ENCODE data around the gene SEMA3C. TPM values are rescaled to one million over a fixed set of nuclear protein-coding genes. Genes with fewer than 3 reads are reported as not detected.

SEMA3C gene
- total and polyA plus RNA-seq, 4 experiments from 2014 or later = 0.47 to 0.50 TPM; not detected in 2

DNA sequence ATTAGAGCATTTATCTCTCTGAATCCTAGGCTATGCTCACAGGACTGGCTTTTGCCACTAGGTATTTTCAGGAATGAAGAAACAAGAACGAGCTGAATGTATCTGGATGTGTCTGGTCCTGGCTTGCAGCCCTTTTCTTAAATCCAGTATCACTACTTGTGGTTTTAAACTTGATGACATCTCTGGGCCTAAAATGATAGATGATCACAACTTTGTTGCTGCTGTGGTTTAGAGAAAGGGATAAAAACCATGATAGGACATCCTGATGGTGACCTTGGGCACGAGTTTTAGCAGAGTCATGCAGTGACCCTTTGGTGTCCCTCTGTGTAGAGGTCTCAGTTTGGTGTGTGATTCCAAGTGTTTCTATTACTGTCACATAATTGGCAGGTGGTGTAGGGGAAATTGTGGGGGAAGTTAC is 31.7 kb upstream of the SEMA3C start:
- Histone ChIP-seq H3K27me3 (ENCODE audit: insufficient read depth, low read length) (no peaks in the 10 kb centered on the region), H3K9me3 (ENCODE audit: control insufficient read depth in 1 of 2, low read length in 2 of 2) (no peaks in the 10 kb centered on the region), H3K27ac (ENCODE audit: low read depth, low read length) (no peak overlapping the region), H3K36me3 (ENCODE audit: insufficient read depth, low read length) (no peaks in the 10 kb centered on the region), H3K4me3 (ENCODE audit: low read length in 2 of 2) (no peak overlapping the region), H3K4me1 (ENCODE audit: insufficient read depth, low read length) (no peaks in the 10 kb centered on the region)
- H3K27ac Mint-ChIP-seq = no peak overlapping the region
- H3K27me3 Mint-ChIP-seq = no peaks in the 10 kb centered on the region
- no peaks in the 10 kb centered on the region for H3K36me3 Mint-ChIP-seq
- no peak for DNase-seq
- H3K4me1 Mint-ChIP-seq = no peaks in the 10 kb centered on the region
- POLR2A ChIA-PET (ENCODE audit: partially characterized antibody) = no interaction called here
- intact Hi-C loops (cut with micrococcal nuclease) = no loop called here
- H3K9me3 Mint-ChIP-seq = peaks cover 0 to 11% (median 5%) of the 10 kb centered on the region in 8 donors
- no peak overlapping the region for H3K4me3 Mint-ChIP-seq
- CTCF ChIA-PET (ENCODE audit: partially characterized antibody) = no interaction called here

DNA sequence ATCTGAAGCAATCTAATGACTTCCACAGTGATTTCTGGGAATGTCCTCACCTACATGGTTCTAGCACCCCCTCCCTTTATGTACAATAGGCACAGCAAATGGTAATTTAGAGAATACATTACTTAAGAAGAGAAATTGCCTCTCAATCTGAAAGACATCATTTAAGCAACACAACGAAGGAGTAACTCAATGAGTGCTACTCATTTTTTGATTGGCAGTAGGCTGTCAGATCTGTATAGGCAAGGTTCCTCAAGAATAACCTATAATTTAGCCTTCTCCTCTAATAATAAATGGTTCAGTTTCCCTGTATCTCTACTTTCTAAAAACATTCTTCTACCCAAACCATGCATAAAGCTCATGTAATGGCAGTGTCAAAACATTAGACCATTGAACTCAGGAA is 30.6 kb upstream of the SEMA3C start:
- H3K36me3 Mint-ChIP-seq = no peaks in the 10 kb centered on the region
- no peaks in the 10 kb centered on the region for H3K27me3 Mint-ChIP-seq
- no peak overlapping the region for H3K4me3 Mint-ChIP-seq
- H3K9me3 Mint-ChIP-seq = peaks cover 0 to 10% (median 6%) of the 10 kb centered on the region in 8 donors
- H3K4me1 Mint-ChIP-seq = no peaks in the 10 kb centered on the region
- no peak for DNase-seq
- H3K27me3 ChIP-seq (ENCODE audit: insufficient read depth, low read length) = no peaks in the 10 kb centered on the region
- no peaks in the 10 kb centered on the region for H3K9me3 ChIP-seq (ENCODE audit: control insufficient read depth in 1 of 2, low read length in 2 of 2)
- ChIA-PET CTCF (ENCODE audit: partially characterized antibody) (no interaction called here), POLR2A (ENCODE audit: partially characterized antibody) (no interaction called here)
- intact Hi-C loops (cut with micrococcal nuclease) = no loop called here
- no peaks in the 10 kb centered on the region for H3K36me3 ChIP-seq (ENCODE audit: insufficient read depth, low read length)
- no peak overlapping the region for H3K27ac Mint-ChIP-seq
- H3K27ac ChIP-seq (ENCODE audit: low read depth, low read length) = no peak overlapping the region
- no peak overlapping the region for H3K4me3 ChIP-seq (ENCODE audit: low read length in 2 of 2)
- H3K4me1 ChIP-seq (ENCODE audit: insufficient read depth, low read length) = no peaks in the 10 kb centered on the region

DNA sequence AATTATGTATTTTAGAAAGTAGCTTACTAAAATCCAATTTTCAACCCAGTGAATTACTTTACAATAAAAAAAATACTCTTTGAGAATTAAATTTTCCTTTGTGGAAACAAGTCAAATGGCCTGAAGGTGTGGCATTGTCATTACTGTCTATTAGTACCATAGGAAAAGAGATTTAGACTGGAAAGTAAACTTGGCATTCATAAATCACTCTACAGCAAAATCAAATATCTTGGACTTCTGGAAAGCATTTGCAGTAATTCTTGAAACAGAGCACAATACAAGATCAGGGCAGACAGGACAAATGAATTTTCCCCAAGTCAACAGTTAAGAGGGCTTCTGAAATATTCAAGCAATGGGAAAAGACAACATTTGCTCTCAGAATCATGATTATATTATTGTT is 28.0 kb upstream of the SEMA3C start:
- Mint-ChIP-seq H3K4me3 (no peak overlapping the region), H3K4me1 (no peaks in the 10 kb centered on the region), H3K27ac (no peak overlapping the region), H3K9me3 (peaks cover 0 to 12% (median 7%) of the 10 kb centered on the region in 8 donors), H3K27me3 (no peaks in the 10 kb centered on the region), H3K36me3 (no peaks in the 10 kb centered on the region)
- Histone ChIP-seq H3K9me3 (ENCODE audit: control insufficient read depth in 1 of 2, low read length in 2 of 2) (no peaks in the 10 kb centered on the region), H3K4me3 (ENCODE audit: low read length in 2 of 2) (no peak overlapping the region), H3K4me1 (ENCODE audit: insufficient read depth, low read length) (no peaks in the 10 kb centered on the region), H3K27me3 (ENCODE audit: insufficient read depth, low read length) (no peaks in the 10 kb centered on the region), H3K36me3 (ENCODE audit: insufficient read depth, low read length) (no peaks in the 10 kb centered on the region), H3K27ac (ENCODE audit: low read depth, low read length) (no peak overlapping the region)
- no peak for DNase-seq
- intact Hi-C loops (cut with micrococcal nuclease) = no loop called here
- ChIA-PET CTCF (ENCODE audit: partially characterized antibody) (no interaction called here), POLR2A (ENCODE audit: partially characterized antibody) (no interaction called here)

DNA sequence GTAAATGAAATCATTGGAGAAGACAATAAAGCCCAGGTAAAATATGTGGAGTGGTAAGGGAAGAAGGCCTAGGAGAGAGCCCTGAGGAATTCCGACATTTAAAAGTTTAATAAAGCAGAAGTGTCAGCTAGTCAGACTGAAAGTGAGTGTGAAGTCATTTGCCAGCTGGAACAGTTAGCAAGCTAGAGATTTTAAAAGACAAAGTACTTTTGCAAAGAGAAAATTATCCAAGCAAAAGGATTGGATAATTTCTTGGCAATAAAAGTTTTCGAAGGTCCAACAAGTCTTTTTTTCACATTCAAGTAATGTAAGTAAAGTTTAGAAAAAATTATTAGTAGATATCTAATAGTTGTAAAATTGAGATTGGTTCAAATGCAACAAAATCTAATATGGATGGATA is 27.1 kb upstream of the SEMA3C start:
- Histone ChIP-seq H3K27me3 (ENCODE audit: insufficient read depth, low read length) (no peaks in the 10 kb centered on the region), H3K9me3 (ENCODE audit: control insufficient read depth in 1 of 2, low read length in 2 of 2) (no peaks in the 10 kb centered on the region), H3K27ac (ENCODE audit: low read depth, low read length) (no peak overlapping the region), H3K4me1 (ENCODE audit: insufficient read depth, low read length) (no peaks in the 10 kb centered on the region), H3K4me3 (ENCODE audit: low read length in 2 of 2) (no peak overlapping the region), H3K36me3 (ENCODE audit: insufficient read depth, low read length) (no peaks in the 10 kb centered on the region)
- ChIA-PET POLR2A (ENCODE audit: partially characterized antibody) (no interaction called here), CTCF (ENCODE audit: partially characterized antibody) (no interaction called here)
- no peak overlapping the region for H3K27ac Mint-ChIP-seq
- intact Hi-C loops (cut with micrococcal nuclease) = no loop called here
- peaks cover 0 to 12% (median 6%) of the 10 kb centered on the region in 8 donors for H3K9me3 Mint-ChIP-seq
- no peak overlapping the region for H3K4me3 Mint-ChIP-seq
- DNase-seq = no peak
- no peaks in the 10 kb centered on the region for H3K4me1 Mint-ChIP-seq
- no peaks in the 10 kb centered on the region for H3K27me3 Mint-ChIP-seq
- no peaks in the 10 kb centered on the region for H3K36me3 Mint-ChIP-seq

DNA sequence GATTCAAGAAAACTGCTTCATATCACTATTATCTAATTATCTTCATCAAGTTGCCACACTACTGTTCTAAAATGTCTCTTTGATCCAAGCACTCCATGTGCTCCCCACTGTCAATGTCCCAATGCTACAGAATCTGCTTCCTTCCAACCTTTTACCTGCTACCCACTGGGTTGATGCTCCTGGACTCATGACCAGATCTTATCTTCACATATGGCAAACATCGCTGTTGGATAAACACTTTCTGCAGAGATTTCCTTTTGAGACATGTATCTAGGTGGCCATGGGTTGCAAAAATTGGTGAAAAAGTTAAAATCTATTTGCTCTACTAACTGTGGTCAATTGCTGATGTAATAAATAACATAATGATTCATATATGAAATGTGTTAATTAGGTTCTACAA is 24.5 kb upstream of the SEMA3C start:
- Histone ChIP-seq H3K9me3 (ENCODE audit: control insufficient read depth in 1 of 2, low read length in 2 of 2) (no peaks in the 10 kb centered on the region), H3K4me1 (ENCODE audit: insufficient read depth, low read length) (no peaks in the 10 kb centered on the region), H3K27ac (ENCODE audit: low read depth, low read length) (no peak overlapping the region), H3K4me3 (ENCODE audit: low read length in 2 of 2) (no peak overlapping the region), H3K27me3 (ENCODE audit: insufficient read depth, low read length) (no peaks in the 10 kb centered on the region), H3K36me3 (ENCODE audit: insufficient read depth, low read length) (no peaks in the 10 kb centered on the region)
- POLR2A ChIA-PET (ENCODE audit: partially characterized antibody) = no interaction called here
- intact Hi-C loops (cut with micrococcal nuclease) = no loop called here
- no peak for DNase-seq
- no peak overlapping the region for H3K27ac Mint-ChIP-seq
- no peaks in the 10 kb centered on the region for H3K36me3 Mint-ChIP-seq
- H3K4me1 Mint-ChIP-seq = no peaks in the 10 kb centered on the region
- no peaks in the 10 kb centered on the region for H3K27me3 Mint-ChIP-seq
- peaks cover 0 to 12% (median 6%) of the 10 kb centered on the region in 8 donors for H3K9me3 Mint-ChIP-seq
- H3K4me3 Mint-ChIP-seq = no peak overlapping the region
- CTCF ChIA-PET (ENCODE audit: partially characterized antibody) = no interaction called here

DNA sequence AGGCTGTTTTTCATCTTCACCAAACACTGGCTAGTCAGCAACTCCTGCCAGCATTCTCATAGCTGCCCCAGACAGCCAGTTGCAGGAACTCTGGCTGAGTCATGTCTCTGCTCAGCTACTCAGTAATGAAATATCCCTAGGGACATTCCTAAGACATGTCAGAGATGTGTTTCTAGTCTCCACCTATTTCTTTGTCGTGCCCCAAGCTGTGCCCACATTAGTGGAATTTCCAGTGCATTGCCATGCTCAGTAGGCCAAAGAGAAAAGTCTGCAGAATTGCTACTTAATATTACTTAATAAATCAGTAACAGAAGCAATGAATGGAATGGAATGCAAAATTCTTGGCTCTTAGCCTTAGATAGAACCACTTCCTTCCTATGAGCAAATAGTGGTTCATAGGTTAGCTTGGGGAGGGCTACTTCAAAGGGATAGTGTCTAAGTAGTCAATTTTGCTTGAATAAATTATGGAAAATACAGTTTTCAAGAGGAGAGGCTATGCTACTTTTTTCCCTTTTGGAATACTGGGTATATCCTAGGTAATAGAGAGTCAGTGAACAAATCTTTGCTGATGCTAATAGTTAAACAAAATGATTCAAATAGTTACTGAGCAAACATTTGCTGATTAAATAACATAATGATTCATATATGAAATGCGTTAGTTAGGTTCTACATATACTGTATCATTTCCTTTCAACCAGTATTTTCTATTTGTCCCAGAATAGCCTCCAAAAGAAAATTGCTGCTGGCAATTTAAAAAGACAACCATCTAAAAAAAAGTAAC is 23.6 kb upstream of the SEMA3C start:
- ChIA-PET POLR2A (ENCODE audit: partially characterized antibody) (no interaction called here), CTCF (ENCODE audit: partially characterized antibody) (no interaction called here)
- no peaks in the 10 kb centered on the region for H3K36me3 Mint-ChIP-seq
- Histone ChIP-seq H3K27ac (ENCODE audit: low read depth, low read length) (no peak overlapping the region), H3K4me3 (ENCODE audit: low read length in 2 of 2) (no peak overlapping the region), H3K4me1 (ENCODE audit: insufficient read depth, low read length) (no peaks in the 10 kb centered on the region), H3K27me3 (ENCODE audit: insufficient read depth, low read length) (no peaks in the 10 kb centered on the region), H3K9me3 (ENCODE audit: control insufficient read depth in 1 of 2, low read length in 2 of 2) (no peaks in the 10 kb centered on the region), H3K36me3 (ENCODE audit: insufficient read depth, low read length) (no peaks in the 10 kb centered on the region)
- no peak overlapping the region for H3K4me3 Mint-ChIP-seq
- no peak overlapping the region for H3K27ac Mint-ChIP-seq
- peaks cover 0 to 12% (median 6%) of the 10 kb centered on the region in 8 donors for H3K9me3 Mint-ChIP-seq
- DNase-seq = no peak
- no peaks in the 10 kb centered on the region for H3K4me1 Mint-ChIP-seq
- H3K27me3 Mint-ChIP-seq = no peaks in the 10 kb centered on the region
- intact Hi-C loops (cut with micrococcal nuclease) = no loop called here

DNA sequence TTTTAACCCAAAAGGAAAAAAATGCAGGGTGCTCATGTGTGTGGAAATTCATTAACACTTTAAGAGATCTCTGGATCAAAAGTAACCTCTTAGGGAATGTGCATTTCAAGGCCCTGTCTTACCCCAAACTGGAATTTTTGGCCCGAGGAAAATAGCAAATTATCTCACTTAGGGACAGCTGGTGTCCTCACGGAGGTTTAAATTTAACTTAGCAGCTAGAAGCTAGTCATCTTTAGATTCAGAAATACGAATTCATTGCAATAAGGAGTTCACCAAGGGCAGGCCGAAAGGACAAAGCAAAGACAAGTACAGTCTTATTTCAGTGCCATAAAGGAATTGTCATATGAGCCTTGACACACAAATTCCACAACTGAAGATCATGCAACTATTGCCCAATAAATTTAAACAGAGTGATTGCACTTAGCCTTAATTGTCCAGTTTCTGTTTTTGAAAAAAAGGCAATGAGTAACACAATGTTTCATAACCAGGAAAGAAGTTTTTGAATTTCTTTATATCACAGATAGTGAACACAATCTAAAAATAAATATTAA is 22.4 kb upstream of the SEMA3C start:
- peaks cover 0 to 10% (median 3%) of the 10 kb centered on the region in 8 donors for H3K9me3 Mint-ChIP-seq
- Histone ChIP-seq H3K27ac (ENCODE audit: low read depth, low read length) (no peak overlapping the region), H3K9me3 (ENCODE audit: control insufficient read depth in 1 of 2, low read length in 2 of 2) (no peaks in the 10 kb centered on the region), H3K36me3 (ENCODE audit: insufficient read depth, low read length) (no peaks in the 10 kb centered on the region), H3K4me1 (ENCODE audit: insufficient read depth, low read length) (no peaks in the 10 kb centered on the region), H3K27me3 (ENCODE audit: insufficient read depth, low read length) (no peaks in the 10 kb centered on the region), H3K4me3 (ENCODE audit: low read length in 2 of 2) (no peak overlapping the region)
- intact Hi-C loops (cut with micrococcal nuclease) = no loop called here
- ChIA-PET CTCF (ENCODE audit: partially characterized antibody) (no interaction called here), POLR2A (ENCODE audit: partially characterized antibody) (no interaction called here)
- no peaks in the 10 kb centered on the region for H3K27me3 Mint-ChIP-seq
- H3K36me3 Mint-ChIP-seq = no peaks in the 10 kb centered on the region
- H3K4me1 Mint-ChIP-seq = no peaks in the 10 kb centered on the region
- no peak overlapping the region for H3K27ac Mint-ChIP-seq
- DNase-seq = no peak
- no peak overlapping the region for H3K4me3 Mint-ChIP-seq

Measured in CD4-positive, alpha-beta memory T cell (primary cell).